H9 (cell line): ENCODE results near the gene WASHC3. TPM values are rescaled to one million over a fixed set of nuclear protein-coding genes. Genes with fewer than 3 reads are reported as not detected.

Experiments
- DNase-seq: peaks from one replicate; pipeline ENCODE4 v3.0.0-alpha.2; 2017
- H2AFZ ChIP-seq: one replicate; pipeline ENCODE4 v1.6.1; 2013; ENCODE audit warnings: mild to moderate bottlenecking, low read length, control low read depth, moderate library complexity
- H2AK5ac ChIP-seq: 2 replicates; pipeline ENCODE4 v1.6.1; 2013; ENCODE audit warnings: low read length, control low read depth, mixed read lengths; ENCODE audit not compliant: insufficient read length
- H2BK120ac ChIP-seq: one replicate; pipeline ENCODE4 v1.6.1; 2013; ENCODE audit warnings: low read depth, mild to moderate bottlenecking, low read length, control low read depth, inconsistent platforms; ENCODE audit not compliant: poor library complexity, severe bottlenecking
- H2BK12ac ChIP-seq: 2 replicates; pipeline ENCODE4 v1.6.1; 2013; ENCODE audit warnings: low read length, control low read depth, mixed read lengths, low read depth; ENCODE audit not compliant: insufficient read length
- H2BK15ac ChIP-seq: 2 replicates; pipeline ENCODE4 v1.6.1; 2013; ENCODE audit warnings: low read depth, low read length, control low read depth
- H2BK20ac ChIP-seq: one replicate; pipeline ENCODE4 v1.6.1; 2013; ENCODE audit warnings: low read depth, mild to moderate bottlenecking, low read length, control low read depth, inconsistent platforms; ENCODE audit not compliant: poor library complexity, severe bottlenecking
- H2BK5ac ChIP-seq: 2 replicates; pipeline ENCODE4 v1.6.1; 2013; ENCODE audit warnings: low read length, control low read depth, mixed read lengths; ENCODE audit not compliant: insufficient read length
- H3K14ac ChIP-seq: 2 replicates; pipeline ENCODE4 v1.6.1; 2013; ENCODE audit warnings: low read length, control low read depth; ENCODE audit not compliant: insufficient read depth
- H3K18ac ChIP-seq: 2 replicates; pipeline ENCODE4 v1.6.1; 2013; ENCODE audit warnings: low read depth, mild to moderate bottlenecking, mixed read lengths, low read length, control low read depth; ENCODE audit not compliant: insufficient read length
- H3K23ac ChIP-seq: 2 replicates; pipeline ENCODE4 v1.6.1; 2013; ENCODE audit warnings: low read length, control low read depth, mixed read lengths, low read depth; ENCODE audit not compliant: insufficient read length
- H3K23me2 ChIP-seq: 2 replicates; pipeline ENCODE4 v1.6.1; 2013; ENCODE audit warnings: low read depth, mild to moderate bottlenecking, mixed read lengths, low read length, control low read depth; ENCODE audit not compliant: insufficient read length, poor library complexity, severe bottlenecking
- H3K27ac ChIP-seq: 2 replicates; pipeline ENCODE4 v1.5.1; 2013; ENCODE audit warnings: low read length, control low read depth, mixed read lengths, low read depth; ENCODE audit not compliant: insufficient read length
- H3K27me3 ChIP-seq: 2 replicates; pipeline ENCODE4 v1.6.1; 2013; ENCODE audit warnings: low read length, control low read depth, inconsistent platforms; ENCODE audit not compliant: insufficient read depth
- H3K4ac ChIP-seq: 2 replicates; pipeline ENCODE4 v1.6.1; 2013; ENCODE audit warnings: low read depth, mild to moderate bottlenecking, control low read depth, inconsistent platforms, low read length, moderate library complexity
- H3K4me1 ChIP-seq: 2 replicates; pipeline ENCODE4 v1.6.1; 2013; ENCODE audit warnings: low read length, control low read depth, inconsistent platforms; ENCODE audit not compliant: insufficient read depth
- H3K4me2 ChIP-seq: 2 replicates; pipeline ENCODE4 v1.6.1; 2013; ENCODE audit warnings: low read length, control low read depth, mixed read lengths; ENCODE audit not compliant: insufficient read length, insufficient read depth
- H3K56ac ChIP-seq: 2 replicates; pipeline ENCODE4 v1.6.1; 2013; ENCODE audit warnings: low read depth, mild to moderate bottlenecking, mixed read lengths, low read length, control low read depth; ENCODE audit not compliant: insufficient read length
- H3K79me1 ChIP-seq: 2 replicates; pipeline ENCODE4 v1.6.1; 2013; ENCODE audit warnings: low read depth, mild to moderate bottlenecking, moderate library complexity, low read length, control low read depth, inconsistent platforms; ENCODE audit not compliant: insufficient read depth, poor library complexity, severe bottlenecking
- H3K79me2 ChIP-seq: 2 replicates; pipeline ENCODE4 v1.6.1; 2013; ENCODE audit warnings: low read length, control low read depth, inconsistent platforms; ENCODE audit not compliant: insufficient read depth
- H3K9ac ChIP-seq: 2 replicates; pipeline ENCODE4 v1.6.1; 2013; ENCODE audit warnings: low read length, control low read depth, mixed read lengths; ENCODE audit not compliant: insufficient read length; ENCODE audit errors: extremely low read depth
- H3K9me3 ChIP-seq: one replicate; pipeline ENCODE4 v1.6.1; 2013; ENCODE audit warnings: low read depth, low read length, inconsistent platforms; ENCODE audit not compliant: control insufficient read depth
- H3T11ph ChIP-seq: one replicate; pipeline ENCODE4 v1.6.1; 2013; ENCODE audit warnings: mild to moderate bottlenecking, low read length, control low read depth, inconsistent platforms
- H4K20me1 ChIP-seq: one replicate; pipeline ENCODE4 v1.6.1; 2013; ENCODE audit not compliant: control insufficient read depth, insufficient read length, insufficient read depth
- H4K5ac ChIP-seq: 2 replicates; pipeline ENCODE4 v1.6.1; 2013; ENCODE audit warnings: low read depth, mild to moderate bottlenecking, mixed read lengths, low read length, control low read depth; ENCODE audit not compliant: insufficient read length
- H4K8ac ChIP-seq: replicated peaks from 2 replicates; pipeline ENCODE4 v1.6.1; 2013; ENCODE audit warnings: low read length, control low read depth, mixed read lengths, low read depth; ENCODE audit not compliant: insufficient read length
- H4K91ac ChIP-seq: 2 replicates; pipeline ENCODE4 v1.6.1; 2013; ENCODE audit warnings: low read depth, mild to moderate bottlenecking, moderate library complexity, mixed read lengths, low read length, control low read depth; ENCODE audit not compliant: insufficient read length
- H3K27ac Mint-ChIP-seq, 3 experiments: 2 replicates in 2 of 3; 3 replicates in 1 of 3; pipeline ENCODE4 v1.8.0; 2020 to 2021; ENCODE audit warnings: mixed read lengths in 3 of 3, mild to moderate bottlenecking in 1 of 3, moderate library complexity in 1 of 3
- H3K27me3 Mint-ChIP-seq: 2 replicates; pipeline ENCODE4 v1.8.0; 2021; ENCODE audit warnings: low read depth, mild to moderate bottlenecking, moderate library complexity, mixed read lengths
- H3K36me3 Mint-ChIP-seq, 3 experiments: 2 replicates in 2 of 3; 3 replicates in 1 of 3; pipeline ENCODE4 v1.8.0; 2020 to 2021; ENCODE audit warnings: low read depth in 3 of 3, mixed read lengths in 3 of 3; ENCODE audit not compliant: insufficient read depth in 1 of 3
- H3K4me1 Mint-ChIP-seq, 2 experiments: 2 replicates each; pipeline ENCODE4 v1.8.0; 2020; ENCODE audit warnings: mixed read lengths in 2 of 2
- H3K4me3 Mint-ChIP-seq, 2 experiments: 2 replicates in 1 of 2; 3 replicates in 1 of 2; pipeline ENCODE4 v1.8.0; 2020 to 2021; ENCODE audit warnings: mild to moderate bottlenecking in 2 of 2, mixed read lengths in 2 of 2, moderate library complexity in 1 of 2
- H3K9me3 Mint-ChIP-seq, 2 experiments: 2 replicates in 1 of 2; 3 replicates in 1 of 2; pipeline ENCODE4 v1.8.0; 2020; ENCODE audit warnings: mild to moderate bottlenecking in 2 of 2, mixed read lengths in 2 of 2, moderate library complexity in 1 of 2
- WGBS: extraction: QIAGEN DNeasy Blood & Tissue Kit; methylation state at CpG from one replicate; pipeline ENCODE4 v1.1.7; 2013; ENCODE audit warnings: missing lambda C conversion rate, low lambda C conversion rate, mixed read lengths; ENCODE audit not compliant: insufficient read length; ENCODE audit errors: extremely low coverage; 5-methylcytosine and 5-hydroxymethylcytosine counted together
- total RNA-seq: library from RNA; stranded (reverse); gene quantifications from 2 replicates; pipeline ENCODE4 v1.2.1, GENCODE V29; 2021
- TF ChIP-seq, protein P1 (sequence below): fragments of 200-600 bp; sonication (generic); conservative IDR thresholded peaks from 3 replicates; pipeline ENCODE4 v1.8.0; 2021; ENCODE audit warnings: antibody characterized with exemption, mild to moderate bottlenecking

The WASHC3 gene
- total RNA-seq, 1 experiment from 2014 or later = 14.1 TPM

- H3T11ph ChIP-seq = no peak overlapping the region
- no peak overlapping the region for H2BK20ac ChIP-seq
- H2BK5ac ChIP-seq = no peak overlapping the region
- no peaks in the 10 kb centered on the region for H3K79me1 ChIP-seq
- no peak overlapping the region for H2BK120ac ChIP-seq
- no peaks in the 10 kb centered on the region for H3K79me2 ChIP-seq
- H4K5ac ChIP-seq = no peak overlapping the region
- WGBS = no CpG with 5 or more reads among the region's 4 CpGs
- H3K23me2 ChIP-seq = no peaks in the 10 kb centered on the region
- H3K4me1 Mint-ChIP-seq = no peaks in the 10 kb centered on the region
- H3K4me1 ChIP-seq = no peaks in the 10 kb centered on the region
- H3K56ac ChIP-seq = no peak overlapping the region
- no peak overlapping the region for H3K18ac ChIP-seq
- no peaks in the 10 kb centered on the region for H3K9me3 ChIP-seq
- H2AK5ac ChIP-seq = no peak overlapping the region
- no peak overlapping the region for H2BK12ac ChIP-seq
- H3K4me3 Mint-ChIP-seq = no peak overlapping the region
- H3K9me3 Mint-ChIP-seq = no peaks in the 10 kb centered on the region
- no peak overlapping the region; a peak in 1 of 7 replicates for H3K27ac Mint-ChIP-seq
- no peak overlapping the region for H2BK15ac ChIP-seq
- no peak overlapping the region for H3K23ac ChIP-seq
- no peak overlapping the region for H3K4ac ChIP-seq
- no peaks in the 10 kb centered on the region for H3K27me3 ChIP-seq
- H3K36me3 Mint-ChIP-seq = no peaks in the 10 kb centered on the region; a peak in 1 of 7 replicates
- H3K4me2 ChIP-seq = no peak overlapping the region
- H3K27me3 Mint-ChIP-seq = no peaks in the 10 kb centered on the region
- no peak overlapping the region for H3K14ac ChIP-seq
- H3K9ac ChIP-seq = no peak overlapping the region
- no peak overlapping the region for H4K91ac ChIP-seq
- TF ChIP-seq, protein P1, sequence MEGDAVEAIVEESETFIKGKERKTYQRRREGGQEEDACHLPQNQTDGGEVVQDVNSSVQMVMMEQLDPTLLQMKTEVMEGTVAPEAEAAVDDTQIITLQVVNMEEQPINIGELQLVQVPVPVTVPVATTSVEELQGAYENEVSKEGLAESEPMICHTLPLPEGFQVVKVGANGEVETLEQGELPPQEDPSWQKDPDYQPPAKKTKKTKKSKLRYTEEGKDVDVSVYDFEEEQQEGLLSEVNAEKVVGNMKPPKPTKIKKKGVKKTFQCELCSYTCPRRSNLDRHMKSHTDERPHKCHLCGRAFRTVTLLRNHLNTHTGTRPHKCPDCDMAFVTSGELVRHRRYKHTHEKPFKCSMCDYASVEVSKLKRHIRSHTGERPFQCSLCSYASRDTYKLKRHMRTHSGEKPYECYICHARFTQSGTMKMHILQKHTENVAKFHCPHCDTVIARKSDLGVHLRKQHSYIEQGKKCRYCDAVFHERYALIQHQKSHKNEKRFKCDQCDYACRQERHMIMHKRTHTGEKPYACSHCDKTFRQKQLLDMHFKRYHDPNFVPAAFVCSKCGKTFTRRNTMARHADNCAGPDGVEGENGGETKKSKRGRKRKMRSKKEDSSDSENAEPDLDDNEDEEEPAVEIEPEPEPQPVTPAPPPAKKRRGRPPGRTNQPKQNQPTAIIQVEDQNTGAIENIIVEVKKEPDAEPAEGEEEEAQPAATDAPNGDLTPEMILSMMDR = no peak
- H3K27ac ChIP-seq = no peak overlapping the region
- no peak overlapping the region for H4K8ac ChIP-seq
- H2AFZ ChIP-seq = no peak overlapping the region
- no peaks in the 10 kb centered on the region for H4K20me1 ChIP-seq
- no peak for DNase-seq
Measured at GRCh38 chr12:102054345-102054744, 7.4 kb downstream of the WASHC3 start.
